GM12878 (cell line): ENCODE results near the gene RPGRIP1.

Source experiments
- NR2C2 ChIP-seq: IDR thresholded peaks from 2 replicates; pipeline ENCODE4 v1.6.1; 2011; ENCODE audit warnings: borderline replicate concordance, low read depth; ENCODE audit not compliant: control insufficient read depth, insufficient read length
- POLR2A ChIP-seq: IDR thresholded peaks from 2 replicates; pipeline ENCODE4 v1.6.1; 2011; ENCODE audit warnings: low read depth, mild to moderate bottlenecking, low read length

DNA sequence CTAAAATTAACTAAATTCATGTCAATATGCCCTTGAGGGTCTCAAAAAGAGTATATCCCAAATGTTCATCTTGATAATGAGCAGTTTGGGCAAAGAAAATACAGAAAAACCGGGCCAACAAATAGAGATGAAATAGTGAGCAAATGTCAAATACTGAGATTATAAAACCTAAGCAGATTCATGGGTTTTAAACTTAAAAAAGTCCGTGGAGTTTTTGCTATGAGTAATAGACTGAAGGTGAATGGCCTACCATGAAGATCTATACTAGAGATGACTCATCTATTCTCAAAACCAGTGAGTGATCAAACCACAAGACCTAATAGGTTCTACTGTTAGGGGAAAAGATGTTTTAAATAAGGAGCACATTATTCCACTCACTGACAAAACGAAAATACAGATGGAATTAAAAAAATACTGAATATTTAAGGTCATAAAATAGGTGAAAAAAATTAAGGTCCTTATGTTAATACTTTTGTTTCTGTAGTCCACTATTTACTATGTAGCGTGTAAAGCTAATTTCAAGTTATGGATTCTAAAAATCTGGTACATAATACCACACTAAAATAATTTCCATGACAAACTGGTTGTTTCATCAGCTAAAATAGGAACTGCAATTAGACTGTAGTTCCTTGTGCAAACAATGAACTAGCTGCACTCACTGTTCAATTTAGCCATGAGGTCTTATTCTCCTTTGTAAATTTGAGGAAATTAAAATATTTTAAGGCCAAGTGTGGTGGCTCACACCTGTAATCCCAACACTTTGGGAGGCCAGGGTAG, 15.7 kb upstream of the RPGRIP1 start:
- TF ChIP-seq NR2C2 (no peak), POLR2A (no peak)
